Measurements from ENCODE around the gene C13orf46.

- TF ChIP-seq CTCF (IDR thresholded peaks at IDR 0.05) (no peak), POLR2A (IDR thresholded peaks at IDR 0.05) (no peak)
Measured at GRCh38 chr13:113976711-113977684, 3.1 kb upstream of the C13orf46 start.

Data from esophagus squamous epithelium (tissue), 4 donors.